ENCODE results near the gene MCF2L. TPM values are rescaled to one million over a fixed set of nuclear protein-coding genes. Genes with fewer than 3 reads are reported as not detected.

MCF2L gene
- polyA plus RNA-seq, 2 of the 4 experiments (the other 2 are of a cell fraction), result 0.36 to 0.92 TPM

- ATAC-seq, result no peak
- DNase-seq (ENCODE audit: low read depth in 1 of 2, low spot score in 1 of 2), result no peak
- POLR2A ChIA-PET, result no interaction called here
- no peak overlapping the region for H3K27ac ChIP-seq
- no peak overlapping the region for H3K4me3 ChIP-seq
- 70% methylated on average over 13 of the region's 30 CpGs for WGBS (ENCODE audit: missing lambda C conversion rate)
- H3K4me2 ChIP-seq, result no peak overlapping the region
- FAIRE-seq, result no peak
- H3K9me3 ChIP-seq, result no peaks in the 10 kb centered on the region
- TF ChIP-seq HES2 (IDR thresholded peaks at IDR 0.05) (no peak), KDM5A (IDR thresholded peaks at IDR 0.05) (no peak), NR3C1 (IDR thresholded peaks at IDR 0.05) (no peak), HEYL (CRISPR knock-in tag; IDR thresholded peaks at IDR 0.05) (no peak), RAD21 (conservative IDR thresholded peaks at IDR 0.05 in 1 of 2, IDR thresholded peaks at IDR 0.05 in 1 of 2) (no peak), CTCF (IDR thresholded peaks at IDR 0.05) (no peak), EHF (CRISPR knock-in tag; IDR thresholded peaks at IDR 0.05) (no peak), EHMT2 (IDR thresholded peaks at IDR 0.05; ENCODE audit: low read depth) (no peak), SREBF2 (IDR thresholded peaks at IDR 0.05) (no peak), TFCP2L1 (CRISPR knock-in tag; IDR thresholded peaks at IDR 0.05) (no peak), FOSL2 (IDR thresholded peaks at IDR 0.05) (no peak), FOSL2 (CRISPR knock-in tag; IDR thresholded peaks at IDR 0.05) (no peak), CHD4 (IDR thresholded peaks at IDR 0.05; ENCODE audit: borderline replicate concordance) (no peak), USF2 (IDR thresholded peaks at IDR 0.05) (no peak), GATA3 (IDR thresholded peaks at IDR 0.05; ENCODE audit: borderline replicate concordance) (no peak), KDM1A (IDR thresholded peaks at IDR 0.05; ENCODE audit: low read depth) (no peak), CBX8 (IDR thresholded peaks at IDR 0.05) (no peak), ELK1 (IDR thresholded peaks at IDR 0.05; ENCODE audit: low read depth, low read length) (no peak), POLR2AphosphoS2 (conservative IDR thresholded peaks at IDR 0.05; ENCODE audit: low read length) (no peak)
- H3K4me1 ChIP-seq, result no peaks in the 10 kb centered on the region
- CTCF ChIA-PET, result interaction anchor here (1.3 kb wide), 1 partner anchor 8 kb away, joined by 4 read pairs; no protein-coding TSS in a partner anchor
Observed at GRCh38 chr13:113091211-113091771, 122.3 kb downstream of the MCF2L start.

- Histone ChIP-seq H3K27ac (no peak overlapping the region), H3K4me3 (no peak overlapping the region), H3K9me3 (no peaks in the 10 kb centered on the region), H3K4me1 (no peaks in the 10 kb centered on the region), H3K4me2 (no peak overlapping the region)
- WGBS (ENCODE audit: missing lambda C conversion rate), result 68% methylated on average over 15 of the region's 33 CpGs
- ChIA-PET CTCF (no interaction called here), POLR2A (no interaction called here)
- TF ChIP-seq TFCP2L1 (CRISPR knock-in tag; IDR thresholded peaks at IDR 0.05) (no peak), KDM5A (IDR thresholded peaks at IDR 0.05) (no peak), CTCF (IDR thresholded peaks at IDR 0.05) (no peak)
- FAIRE-seq (no peak), ATAC-seq (no peak), DNase-seq (ENCODE audit: low read depth in 1 of 2, low spot score in 1 of 2) (no peak)
Observed at GRCh38 chr13:113091891-113092775, 123.1 kb downstream of the MCF2L start.

Measured in A549 (cell line).